ENCODE results near the gene RAMACL. TPM values are rescaled to one million over a fixed set of nuclear protein-coding genes. Genes with fewer than 3 reads are reported as not detected.
A peak's percentile ranks its signal among the peaks of the same experiment; 100 is the strongest.

Gene RAMACL
- total RNA-seq, 1 experiment from 2014 or later, result 0.15 TPM

DNA sequence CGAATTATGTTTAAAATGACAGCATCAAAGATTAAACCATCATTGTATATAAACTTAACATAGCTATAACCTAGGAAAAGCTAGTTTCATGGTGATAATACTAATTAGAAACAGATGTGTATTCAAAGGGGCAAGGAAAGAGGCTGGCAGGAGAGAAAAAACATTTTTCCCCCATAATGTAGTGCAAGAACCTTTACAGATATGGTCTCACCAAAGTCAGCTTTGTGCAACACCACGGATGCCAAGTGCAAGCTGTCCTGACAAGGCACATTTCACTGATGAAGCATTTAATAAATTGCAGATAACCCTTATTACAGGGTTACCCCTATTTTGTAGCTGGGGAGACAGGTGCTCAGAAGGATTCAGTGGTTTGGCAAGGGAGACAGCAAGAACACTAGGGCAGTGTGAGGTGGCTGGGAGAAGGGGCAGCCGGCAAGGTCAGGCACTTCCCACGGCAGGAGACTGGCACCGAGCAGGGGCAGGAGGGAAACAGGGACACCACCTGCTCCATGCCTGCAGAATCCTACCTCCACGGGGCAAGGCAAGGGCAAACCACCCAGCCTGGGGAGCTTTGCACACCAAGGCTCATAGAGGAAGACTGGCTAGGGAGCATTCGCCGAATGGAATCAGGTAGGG lies 34.1 kb upstream of the RAMACL start:
- Histone ChIP-seq H3K4me2 (ENCODE audit: low read length) (no peak overlapping the region), H3K9me3 (ENCODE audit: control insufficient read depth in 1 of 2, insufficient read depth in 1 of 2, low read depth in 1 of 2, low read length in 2 of 2) (no peaks in the 10 kb centered on the region), H3K9me2 (ENCODE audit: insufficient read depth) (no peaks in the 10 kb centered on the region), H3K4me1 (ENCODE audit: control insufficient read depth in 1 of 2, insufficient read depth in 2 of 2, low read length in 2 of 2) (peaks cover 3 to 14% of the 10 kb centered on the region in 2 experiments; a peak in 2 of 4 replicates), H3K27me3 (ENCODE audit: insufficient read depth, low read length) (no peaks in the 10 kb centered on the region), H2AFZ (ENCODE audit: low read depth, low read length, poor library complexity, severe bottlenecking) (no peak overlapping the region), H3K27ac (ENCODE audit: low read depth, low read length) (no peak overlapping the region), H3K4me3 (replicated peaks in 1 of 2; ENCODE audit: low read depth in 1 of 2, low read length in 2 of 2) (no peak overlapping the region), H4K20me1 (ENCODE audit: insufficient read depth) (no peaks in the 10 kb centered on the region), H3K79me2 (ENCODE audit: insufficient read depth, low read length) (no peaks in the 10 kb centered on the region), H3K9ac (ENCODE audit: low read length) (no peak overlapping the region), H3K36me3 (ENCODE audit: control insufficient read depth in 1 of 2, insufficient read depth in 2 of 2, low read length in 2 of 2) (no peaks in the 10 kb centered on the region)
- POLR2A ChIA-PET, result no interaction called here
- ATAC-seq, result no peak
- CTCF ChIA-PET, result no interaction called here
- BruUV-seq (replicated peaks), result no TSS peak
- DNase-seq (ENCODE audit: low read depth, low spot score), result no peak
- intact Hi-C loops (cut with micrococcal nuclease), result no loop called here
- RAD21 ChIA-PET (ENCODE audit: low non-redundant PET in 1 of 2, low total read pairs in 2 of 2, uncharacterized antibody in 2 of 2, unreplicated experiment in 2 of 2), result no interaction called here
- TF ChIP-seq JUND (IDR thresholded peaks at IDR 0.05) (no peak), SIN3A (IDR thresholded peaks at IDR 0.05; ENCODE audit: low read depth) (no peak), EZH2 (IDR thresholded peaks at IDR 0.05) (no peak), SP1 (IDR thresholded peaks at IDR 0.05; ENCODE audit: low read depth) (no peak)
- TF ChIP-seq, protein P1, sequence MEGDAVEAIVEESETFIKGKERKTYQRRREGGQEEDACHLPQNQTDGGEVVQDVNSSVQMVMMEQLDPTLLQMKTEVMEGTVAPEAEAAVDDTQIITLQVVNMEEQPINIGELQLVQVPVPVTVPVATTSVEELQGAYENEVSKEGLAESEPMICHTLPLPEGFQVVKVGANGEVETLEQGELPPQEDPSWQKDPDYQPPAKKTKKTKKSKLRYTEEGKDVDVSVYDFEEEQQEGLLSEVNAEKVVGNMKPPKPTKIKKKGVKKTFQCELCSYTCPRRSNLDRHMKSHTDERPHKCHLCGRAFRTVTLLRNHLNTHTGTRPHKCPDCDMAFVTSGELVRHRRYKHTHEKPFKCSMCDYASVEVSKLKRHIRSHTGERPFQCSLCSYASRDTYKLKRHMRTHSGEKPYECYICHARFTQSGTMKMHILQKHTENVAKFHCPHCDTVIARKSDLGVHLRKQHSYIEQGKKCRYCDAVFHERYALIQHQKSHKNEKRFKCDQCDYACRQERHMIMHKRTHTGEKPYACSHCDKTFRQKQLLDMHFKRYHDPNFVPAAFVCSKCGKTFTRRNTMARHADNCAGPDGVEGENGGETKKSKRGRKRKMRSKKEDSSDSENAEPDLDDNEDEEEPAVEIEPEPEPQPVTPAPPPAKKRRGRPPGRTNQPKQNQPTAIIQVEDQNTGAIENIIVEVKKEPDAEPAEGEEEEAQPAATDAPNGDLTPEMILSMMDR (IDR thresholded peaks at IDR 0.05 in 2 of 3, conservative IDR thresholded peaks at IDR 0.05 in 1 of 3; ENCODE audit: borderline replicate concordance in 1 of 3, insufficient read depth in 1 of 3, low read depth in 2 of 3, low read length in 2 of 3), result no peak

DNA sequence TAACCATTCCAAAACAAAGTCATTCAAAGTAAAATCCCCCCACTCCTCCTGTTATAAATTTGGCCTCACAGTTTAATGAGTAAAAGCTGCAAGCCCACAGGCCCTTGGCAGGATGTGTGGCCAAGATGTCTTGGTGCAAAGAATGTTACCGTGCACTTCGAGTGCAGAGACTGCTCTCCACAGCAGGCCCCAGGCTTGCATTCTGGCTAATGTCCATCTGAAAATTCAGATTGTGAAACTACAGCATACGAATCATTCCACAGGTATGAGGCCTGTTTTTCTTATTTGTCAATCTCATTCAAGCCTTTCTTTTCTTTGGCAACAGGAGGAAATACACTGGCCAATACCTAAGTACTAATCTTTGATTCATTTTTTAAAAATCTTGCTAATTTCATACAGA lies 33.4 kb upstream of the RAMACL start:
- CTCF ChIA-PET, result no interaction called here
- no peak overlapping the region for H3K27ac ChIP-seq (ENCODE audit: low read depth, low read length)
- H3K4me1 ChIP-seq (ENCODE audit: control insufficient read depth in 1 of 2, insufficient read depth in 2 of 2, low read length in 2 of 2), result peaks cover 3 to 18% of the 10 kb centered on the region in 2 experiments; a peak in 2 of 4 replicates
- POLR2A ChIA-PET, result no interaction called here
- H4K20me1 ChIP-seq (ENCODE audit: insufficient read depth), result no peaks in the 10 kb centered on the region
- no TSS peak for BruUV-seq (replicated peaks)
- no peaks in the 10 kb centered on the region for H3K9me2 ChIP-seq (ENCODE audit: insufficient read depth)
- H3K4me2 ChIP-seq (ENCODE audit: low read length), result no peak overlapping the region
- no peaks in the 10 kb centered on the region for H3K36me3 ChIP-seq (ENCODE audit: control insufficient read depth in 1 of 2, insufficient read depth in 2 of 2, low read length in 2 of 2)
- DNase-seq (ENCODE audit: low read depth, low spot score) (no peak), ATAC-seq (no peak)
- H3K9ac ChIP-seq (ENCODE audit: low read length), result no peak overlapping the region
- intact Hi-C loops (cut with micrococcal nuclease), result no loop called here
- H3K27me3 ChIP-seq (ENCODE audit: insufficient read depth, low read length), result no peaks in the 10 kb centered on the region
- H2AFZ ChIP-seq (ENCODE audit: low read depth, low read length, poor library complexity, severe bottlenecking), result no peak overlapping the region
- no peaks in the 10 kb centered on the region for H3K79me2 ChIP-seq (ENCODE audit: insufficient read depth, low read length)
- TF ChIP-seq SIN3A (IDR thresholded peaks at IDR 0.05; ENCODE audit: low read depth) (no peak), CEBPB (IDR thresholded peaks at IDR 0.05; ENCODE audit: low read depth) (peak; percentile 62), YY1 (IDR thresholded peaks at IDR 0.05; ENCODE audit: extremely low read depth, insufficient replicate concordance, low read depth, low read length) (no peak), RAD21 (IDR thresholded peaks at IDR 0.05; ENCODE audit: low read depth) (no peak)
- RAD21 ChIA-PET (ENCODE audit: low non-redundant PET in 1 of 2, low total read pairs in 2 of 2, uncharacterized antibody in 2 of 2, unreplicated experiment in 2 of 2), result no interaction called here
- no peak overlapping the region for H3K4me3 ChIP-seq (replicated peaks in 1 of 2; ENCODE audit: low read depth in 1 of 2, low read length in 2 of 2)
- H3K9me3 ChIP-seq (ENCODE audit: control insufficient read depth in 1 of 2, insufficient read depth in 1 of 2, low read depth in 1 of 2, low read length in 2 of 2), result no peaks in the 10 kb centered on the region

Measured in HCT116 (cell line).